IMR-90 (cell line): ENCODE data around the gene CNTLN. TPM values are rescaled to one million over a fixed set of nuclear protein-coding genes. Genes with fewer than 3 reads are reported as not detected.
A peak's percentile ranks its signal among the peaks of the same experiment; 100 is the strongest.

Experiments used
- ATAC-seq: fragments of 200-7000 bp; cut with Tn5 transposase; 2 replicates; pipeline ENCODE4 v1.9.1; 2020; ENCODE audit warnings: low read depth, mild to moderate bottlenecking, moderate library complexity
- BruUV-seq: library from RNA; stranded (reverse); fragments of 400-500 nt; replicated peaks from 2 replicates; lab custom pipeline; 2021; lab: Mats Ljungman, UMichigan
- CTCF ChIA-PET: fragments of 300-600 bp; formaldehyde crosslinking; extraction: SDS; loops from one replicate; lab custom pipeline; 2021; ENCODE audit warnings: antibody characterized with exemption; lab: Yijun Ruan, JAX
- POLR2A ChIA-PET: fragments of 300-600 bp; sonication (Branson Sonifier 250); formaldehyde crosslinking; loops from one replicate; lab custom pipeline; 2022; ENCODE audit warnings: antibody characterized with exemption; ENCODE audit not compliant: unreplicated experiment; lab: Charles Lee
- DNase-seq: peaks from one replicate; pipeline ENCODE4 v3.0.0; 2013
- H2AFZ ChIP-seq: replicated peaks from 2 replicates; pipeline ENCODE3; 2013; ENCODE audit warnings: low read length, mild to moderate bottlenecking; ENCODE audit not compliant: poor library complexity
- H2AK5ac ChIP-seq: 2 replicates; pipeline ENCODE4 v1.6.1; 2013; ENCODE audit warnings: low read depth, low read length, inconsistent platforms
- H2AK9ac ChIP-seq: replicated peaks from 2 replicates; pipeline ENCODE3; 2013; ENCODE audit warnings: mild to moderate bottlenecking, low read depth, low read length, moderate library complexity; ENCODE audit not compliant: poor library complexity
- H2BK120ac ChIP-seq: 2 replicates; pipeline ENCODE4 v1.6.1; 2013; ENCODE audit warnings: low read depth, low read length, inconsistent platforms
- H2BK15ac ChIP-seq: 3 replicates; pipeline ENCODE4 v1.6.1; 2013; ENCODE audit warnings: low read depth, low read length, inconsistent platforms
- H2BK20ac ChIP-seq: 2 replicates; pipeline ENCODE4 v1.6.1; 2013; ENCODE audit warnings: low read depth, mild to moderate bottlenecking, inconsistent platforms, low read length, moderate library complexity
- H2BK5ac ChIP-seq: 2 replicates; pipeline ENCODE4 v1.6.1; 2013; ENCODE audit warnings: mild to moderate bottlenecking, low read depth, low read length, inconsistent platforms; ENCODE audit not compliant: poor library complexity, severe bottlenecking
- H3K14ac ChIP-seq: replicated peaks from 2 replicates; pipeline ENCODE4 v1.6.1; 2013; ENCODE audit warnings: low read depth, low read length, inconsistent platforms
- H3K18ac ChIP-seq: 2 replicates; pipeline ENCODE4 v1.6.1; 2013; ENCODE audit warnings: low read depth, low read length, control low read depth
- H3K23ac ChIP-seq: 2 replicates; pipeline ENCODE4 v1.6.1; 2013; ENCODE audit warnings: low read depth, low read length, inconsistent platforms
- H3K27ac ChIP-seq: 2 replicates; pipeline ENCODE4 v1.5.1; 2013; ENCODE audit warnings: mild to moderate bottlenecking, control low read depth, low read length; ENCODE audit not compliant: insufficient read depth
- H3K27me3 ChIP-seq: 2 replicates; pipeline ENCODE4 v1.6.1; 2013; ENCODE audit warnings: low read length; ENCODE audit not compliant: control insufficient read depth, insufficient read depth
- H3K36me3 ChIP-seq: 2 replicates; pipeline ENCODE4 v1.6.1; 2013; ENCODE audit warnings: low read length, mixed read lengths; ENCODE audit not compliant: control insufficient read depth, insufficient read depth
- H3K4ac ChIP-seq: 2 replicates; pipeline ENCODE4 v1.6.1; 2013; ENCODE audit warnings: low read depth, low read length, inconsistent platforms
- H3K4me1 ChIP-seq: 2 replicates; pipeline ENCODE4 v1.6.1; 2013; ENCODE audit warnings: low read length, mixed read lengths; ENCODE audit not compliant: control insufficient read depth, insufficient read depth
- H3K4me2 ChIP-seq: 2 replicates; pipeline ENCODE4 v1.6.1; 2013; ENCODE audit warnings: low read depth, mild to moderate bottlenecking, control low read depth, low read length, moderate library complexity
- H3K4me3 ChIP-seq: 2 replicates; pipeline ENCODE4 v1.5.1; 2013; ENCODE audit warnings: low read depth, mild to moderate bottlenecking, control low read depth, low read length, moderate library complexity; ENCODE audit not compliant: insufficient read depth
- H3K56ac ChIP-seq: 2 replicates; pipeline ENCODE4 v1.6.1; 2013; ENCODE audit warnings: low read length, inconsistent platforms; ENCODE audit not compliant: insufficient read depth; ENCODE audit errors: extremely low read depth
- H3K79me1 ChIP-seq, 2 experiments: 2 replicates each; pipeline ENCODE4 v1.6.1; 2013; ENCODE audit warnings: low read length in 2 of 2, inconsistent platforms in 1 of 2, low read depth in 1 of 2
- H3K9ac ChIP-seq: 2 replicates; pipeline ENCODE4 v1.6.1; 2013; ENCODE audit warnings: low read depth, low read length, control low read depth
- H3K9me1 ChIP-seq: 2 replicates; pipeline ENCODE4 v1.6.1; 2013; ENCODE audit warnings: low read length, inconsistent platforms; ENCODE audit not compliant: insufficient read depth
- H3K9me3 ChIP-seq: 2 replicates; pipeline ENCODE4 v1.6.1; 2013; ENCODE audit warnings: low read length; ENCODE audit not compliant: control insufficient read depth, insufficient read depth
- H4K20me1 ChIP-seq: 2 replicates; pipeline ENCODE4 v1.6.1; 2013; ENCODE audit warnings: low read length, inconsistent platforms; ENCODE audit not compliant: insufficient read depth
- H4K5ac ChIP-seq: 2 replicates; pipeline ENCODE4 v1.6.1; 2013; ENCODE audit warnings: mild to moderate bottlenecking, low read depth, low read length, control low read depth
- H4K8ac ChIP-seq, 2 experiments: 2 replicates each; pipeline ENCODE4 v1.6.1; 2013; ENCODE audit warnings: low read depth in 2 of 2, low read length in 2 of 2, control low read depth in 1 of 2, inconsistent platforms in 1 of 2
- H4K91ac ChIP-seq: 2 replicates; pipeline ENCODE4 v1.6.1; 2013; ENCODE audit warnings: low read depth, low read length, inconsistent platforms; ENCODE audit not compliant: insufficient read depth
- BHLHE40 ChIP-seq: fragments of 150-350 bp; IDR thresholded peaks from 2 replicates; pipeline ENCODE4 v1.6.1; 2016; ENCODE audit warnings: mild to moderate bottlenecking, low read depth, low read length
- MAFK ChIP-seq: IDR thresholded peaks from 2 replicates; pipeline ENCODE4 v1.6.1; 2012; ENCODE audit warnings: low read depth, low read length, improper control_type of control experiment
- RFX5 ChIP-seq: IDR thresholded peaks from 2 replicates; pipeline ENCODE4 v1.8.0; 2012; ENCODE audit warnings: low read depth, mild to moderate bottlenecking, low read length, moderate library complexity
- WGBS, 2 experiments: methylation state at CpG; one replicate each; pipeline versions ENCODE4 v1.1.5 to v1.1.7; 2013; ENCODE audit warnings: missing lambda C conversion rate in 2 of 2; ENCODE audit not compliant: insufficient read length in 1 of 2; ENCODE audit errors: extremely low coverage in 2 of 2; 5-methylcytosine and 5-hydroxymethylcytosine counted together
- dilution Hi-C: fragments of 300-500 bp; cut with HindIII; formaldehyde crosslinking; loops from one replicate; pipeline ENCODE4 v1.14.3; 2018; ENCODE audit warnings: low sequenced_read_pairs; ENCODE audit not compliant: unreplicated experiment
- in situ Hi-C: fragments of 300-500 bp; cut with MboI; formaldehyde crosslinking; loops from 3 replicates; pipeline ENCODE4 v1.14.3; 2019; ENCODE audit warnings: low sequenced_read_pairs, inconsistent platforms, mixed read lengths
- intact Hi-C: fragments of 100-400 bp; cut with micrococcal nuclease; formaldehyde crosslinking; loops from 2 replicates; pipeline ENCODE4 v1.10.0; 2022
- polyA plus RNA-seq, 3 experiments: library from polyadenylated mRNA; depleted of rRNA; stranded (reverse); fragments of >200 nt; gene quantifications; 2 replicates each; pipeline ENCODE4 v1.2.3, GENCODE V29; 2012; ENCODE audit warnings: low replicate concordance in 1 of 3
- total RNA-seq: library from RNA; depleted of rRNA; stranded (reverse); fragments of >200 nt; gene quantifications from 2 replicates; pipeline ENCODE4 v1.2.3, GENCODE V29; 2012

The CNTLN gene
- total and polyA plus RNA-seq, 2 of the 4 experiments (the other 2 are of a cell fraction), result 3.8 to 5.9 TPM

- H3K27ac ChIP-seq, result no peak overlapping the region
- no peak overlapping the region for H3K9ac ChIP-seq
- H3K27me3 ChIP-seq, result no peaks in the 10 kb centered on the region
- in situ Hi-C loops (no loop called here), intact Hi-C loops (loop anchor here (5.0 kb wide), 1 partner anchor 286 kb away; no protein-coding TSS in a partner anchor), dilution Hi-C loops (no loop called here)
- no peaks in the 10 kb centered on the region for H3K4me1 ChIP-seq
- no peak overlapping the region for H3K23ac ChIP-seq
- no peak overlapping the region for H2AK5ac ChIP-seq
- H2AK9ac ChIP-seq, result no peak overlapping the region
- H4K5ac ChIP-seq, result no peak overlapping the region
- DNase-seq (no peak), ATAC-seq (no peak)
- H3K79me1 ChIP-seq, result no peaks in the 10 kb centered on the region
- H2BK15ac ChIP-seq, result no peak overlapping the region
- H2BK120ac ChIP-seq, result no peak overlapping the region
- POLR2A ChIA-PET, result no interaction called here
- H3K36me3 ChIP-seq, result no peaks in the 10 kb centered on the region
- WGBS, 2 experiments, result 100% methylated on average over 1 of the region's 6 CpGs; no CpG with 5 or more reads in 1 of the 2 experiments
- no peak overlapping the region for H2BK5ac ChIP-seq
- H4K8ac ChIP-seq, result no peak overlapping the region
- no peak overlapping the region for H3K14ac ChIP-seq
- CTCF ChIA-PET, result interaction anchor here (0.8 kb wide), 1 partner anchor 70 kb away, joined by 3 read pairs; no protein-coding TSS in a partner anchor
- no peak overlapping the region for H4K91ac ChIP-seq
- no peak overlapping the region for H2BK20ac ChIP-seq
- H4K20me1 ChIP-seq, result no peaks in the 10 kb centered on the region
- no peaks in the 10 kb centered on the region for H3K9me1 ChIP-seq
- no TSS peak for BruUV-seq
- no peak overlapping the region for H2AFZ ChIP-seq
- no peak overlapping the region for H3K4me3 ChIP-seq
- H3K4me2 ChIP-seq, result no peak overlapping the region
- H3K18ac ChIP-seq, result no peak overlapping the region
- no peak overlapping the region for H3K4ac ChIP-seq
- TF ChIP-seq RFX5, result no peak
- TF ChIP-seq BHLHE40, result no peak
- TF ChIP-seq MAFK, result peak; percentile 67
- no peak overlapping the region for H3K56ac ChIP-seq
- no peaks in the 10 kb centered on the region for H3K9me3 ChIP-seq
Observed at GRCh38 chr9:17403539-17403938, 268.7 kb downstream of the CNTLN start.
